Measurements from ENCODE around the gene CELF5.

The CELF5 gene

DNA sequence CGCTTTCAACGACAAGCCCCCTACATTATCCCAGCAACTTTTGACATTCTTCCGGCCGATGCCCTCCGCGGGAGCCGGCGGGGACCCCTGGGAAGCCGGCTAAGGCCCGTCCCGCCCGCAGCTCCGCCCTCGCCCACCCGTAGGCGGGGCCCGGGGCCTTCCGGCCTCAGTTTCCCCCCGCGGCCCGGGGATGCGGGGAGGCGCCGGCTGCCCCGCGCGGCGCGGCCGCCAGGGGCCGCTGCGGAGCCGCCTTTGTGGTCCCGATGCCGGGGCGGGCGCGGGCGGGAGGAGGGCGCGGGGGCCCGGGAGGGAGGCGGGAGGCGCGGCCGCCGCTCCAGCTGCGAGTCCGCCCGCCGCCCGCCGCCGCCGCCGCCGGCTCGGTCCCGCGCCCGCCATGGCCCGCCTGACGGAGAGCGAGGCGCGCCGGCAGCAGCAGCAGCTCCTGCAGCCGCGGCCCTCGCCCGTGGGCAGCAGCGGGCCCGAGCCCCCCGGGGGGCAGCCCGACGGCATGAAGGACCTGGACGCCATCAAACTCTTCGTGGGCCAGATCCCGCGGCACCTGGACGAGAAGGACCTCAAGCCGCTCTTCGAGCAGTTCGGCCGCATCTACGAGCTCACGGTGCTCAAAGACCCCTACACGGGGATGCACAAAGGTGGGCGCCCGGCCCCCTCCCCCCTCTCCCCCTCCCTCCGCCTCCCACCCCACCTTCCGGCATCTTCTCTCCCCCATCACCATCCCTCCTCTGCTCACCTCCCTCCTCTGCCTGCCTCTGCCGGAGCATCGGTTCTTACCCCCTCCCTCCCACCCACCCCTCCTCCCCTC is at the start of gene CELF5:
Gene CELF5, plus strand, starts transcription at position 316 of the 823 bp plus-strand sequence. Its CDS starts 79 bp downstream, at position 395.
- no peak within 1 kb of the TSS for H3K27ac Mint-ChIP-seq
- H3K27me3 Mint-ChIP-seq: peaks cover 35% of the 10 kb centered on the region
- peak within 1 kb of the TSS; percentile 35 to 56 for H3K4me3 Mint-ChIP-seq
- no peaks in the 10 kb centered on the region for H3K9me3 Mint-ChIP-seq
- no peaks in the 10 kb centered on the region for H3K4me1 Mint-ChIP-seq
- ATAC-seq (peak; percentile 75), DNase-seq (peak; percentile 37 to 48)

GRCh38 chr19:3175781-3176714 is 48.4 kb upstream of the CELF5 start:
- Mint-ChIP-seq H3K9me3 (no peaks in the 10 kb centered on the region), H3K27me3 (no peaks in the 10 kb centered on the region), H3K4me1 (peaks cover 35% of the 10 kb centered on the region), H3K27ac (peak overlapping the region in 1 of 2 donors; percentile 92), H3K4me3 (peak overlapping the region; percentile 85 to 89)
- ATAC-seq: no peak
- no peak for DNase-seq

DNA sequence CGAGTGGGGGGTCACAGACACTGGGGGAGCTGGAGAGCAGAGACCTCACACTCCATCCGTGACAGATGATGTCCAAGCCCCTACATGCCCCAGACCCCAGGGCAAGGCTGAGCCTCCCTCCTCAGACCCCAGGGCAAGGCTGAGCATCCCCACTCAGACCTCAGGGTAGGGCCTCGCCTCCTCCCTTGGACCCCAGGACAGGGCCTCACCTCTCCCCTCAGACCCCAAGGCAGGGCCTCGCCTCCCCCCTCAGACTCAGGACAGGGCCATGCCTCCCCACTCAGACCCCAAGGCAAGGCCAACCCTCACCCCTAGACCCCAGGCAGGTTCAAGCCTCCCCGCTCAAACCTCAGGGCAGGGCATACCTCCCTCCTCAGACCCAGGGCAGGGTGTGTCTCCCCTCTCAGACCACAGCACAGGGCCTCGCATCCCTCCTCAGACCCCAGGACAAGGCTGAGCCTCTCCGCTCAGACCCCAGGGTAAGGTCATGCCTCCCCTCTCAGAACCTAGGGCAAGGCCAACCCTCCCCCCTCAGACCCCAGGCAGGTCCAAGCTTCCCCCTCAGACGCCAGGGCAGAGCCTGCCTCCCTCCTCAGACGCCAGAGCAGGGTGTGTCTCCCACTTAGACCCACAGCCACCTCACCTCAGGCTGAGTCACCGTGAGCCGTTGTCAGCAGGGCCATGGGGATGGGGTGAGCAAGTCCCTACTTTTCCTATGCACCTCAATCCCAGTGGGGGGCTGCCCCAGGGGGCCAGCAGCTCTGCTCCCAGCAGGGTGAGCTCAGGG is 47.6 kb upstream of the CELF5 start:
- no peaks in the 10 kb centered on the region for H3K9me3 Mint-ChIP-seq
- peaks cover 33% of the 10 kb centered on the region for H3K4me1 Mint-ChIP-seq
- ATAC-seq: peak; percentile 67
- peak overlapping the region; percentile 85 to 89 for H3K4me3 Mint-ChIP-seq
- H3K27ac Mint-ChIP-seq: peak overlapping the region; percentile 81 to 92
- H3K27me3 Mint-ChIP-seq: no peaks in the 10 kb centered on the region
- DNase-seq: peak; percentile 44 to 72

- H3K4me3 Mint-ChIP-seq: peak within 1 kb of the TSS; percentile 91 to 99
- peak within 1 kb of the TSS; percentile 97 to 98 for H3K27ac Mint-ChIP-seq
- peak; percentile 82 for ATAC-seq
- peaks cover 39% of the 10 kb centered on the region for H3K4me1 Mint-ChIP-seq
- DNase-seq: peak; percentile 69 to 81
- H3K9me3 Mint-ChIP-seq: no peaks in the 10 kb centered on the region
- H3K27me3 Mint-ChIP-seq: no peaks in the 10 kb centered on the region
Observed at GRCh38 chr19:3178377-3178972, 46.0 kb upstream of the CELF5 start, which contains the start of gene S1PR4. Gene S1PR4 (plus strand): TSS chr19:3178769. CDS start chr19:3178793, 24 bp downstream.

GRCh38 chr19:3178973-3179738 is 45.3 kb upstream of the CELF5 start:
- Mint-ChIP-seq H3K4me1 (peaks cover 46% of the 10 kb centered on the region), H3K9me3 (no peaks in the 10 kb centered on the region)
- DNase-seq: peak; percentile 36 to 53

GRCh38 chr19:3179739-3180293 is 44.6 kb upstream of the CELF5 start:
- H3K4me3 Mint-ChIP-seq: peak overlapping the region; percentile 91 to 99
- peaks cover 52% of the 10 kb centered on the region for H3K4me1 Mint-ChIP-seq
- peak; percentile 51 for ATAC-seq
- peak overlapping the region; percentile 97 to 98 for H3K27ac Mint-ChIP-seq
- peak; percentile 56 to 63 for DNase-seq
- no peaks in the 10 kb centered on the region for H3K27me3 Mint-ChIP-seq
- no peaks in the 10 kb centered on the region for H3K9me3 Mint-ChIP-seq

More at GRCh38 chr19:3178973-3179738, 45.3 kb upstream of the CELF5 start:
- ATAC-seq: peak; percentile 34
- H3K27me3 Mint-ChIP-seq: no peaks in the 10 kb centered on the region
- H3K4me3 Mint-ChIP-seq: peak overlapping the region; percentile 91 to 99
- H3K27ac Mint-ChIP-seq: peak overlapping the region; percentile 97 to 98

- peaks cover 61% of the 10 kb centered on the region for H3K4me1 Mint-ChIP-seq
- peak overlapping the region; percentile 96 to 97 for H3K4me3 Mint-ChIP-seq
- DNase-seq: no peak
- no peaks in the 10 kb centered on the region for H3K27me3 Mint-ChIP-seq
- no peak overlapping the region for H3K27ac Mint-ChIP-seq
- ATAC-seq: no peak
- no peaks in the 10 kb centered on the region for H3K9me3 Mint-ChIP-seq
Observed at GRCh38 chr19:3183721-3184641, 40.5 kb upstream of the CELF5 start.

GRCh38 chr19:3184847-3185460 is 39.5 kb upstream of the CELF5 start:
- DNase-seq: peak in 1 of 2 donors; percentile 67
- Mint-ChIP-seq H3K27ac (peak overlapping the region; percentile 96 to 97), H3K4me1 (peaks cover 67% of the 10 kb centered on the region), H3K9me3 (no peaks in the 10 kb centered on the region), H3K4me3 (peak overlapping the region; percentile 96 to 97), H3K27me3 (no peaks in the 10 kb centered on the region)
- ATAC-seq: peak; percentile 51

GRCh38 chr19:3185461-3186159 is 38.9 kb upstream of the CELF5 start, which contains the start of gene NCLN:
Gene NCLN (plus strand): TSS chr19:3185930. CDS start chr19:3186031, 101 bp downstream.
- H3K4me3 Mint-ChIP-seq: peak within 1 kb of the TSS; percentile 96 to 97
- peaks cover 69% of the 10 kb centered on the region for H3K4me1 Mint-ChIP-seq
- peak within 1 kb of the TSS; percentile 96 to 97 for H3K27ac Mint-ChIP-seq
- ATAC-seq (peak; percentile 92), DNase-seq (peak; percentile 94 to 96)
- H3K27me3 Mint-ChIP-seq: no peaks in the 10 kb centered on the region
- no peaks in the 10 kb centered on the region for H3K9me3 Mint-ChIP-seq

- peak in 1 of 2 donors; percentile 39 for DNase-seq
- Mint-ChIP-seq H3K27ac (peak overlapping the region; percentile 74 to 97), H3K27me3 (no peaks in the 10 kb centered on the region), H3K9me3 (no peaks in the 10 kb centered on the region), H3K4me1 (peaks cover 73% of the 10 kb centered on the region), H3K4me3 (peak overlapping the region; percentile 96 to 97)
- no peak for ATAC-seq
Observed at GRCh38 chr19:3186160-3186688, 38.2 kb upstream of the CELF5 start.

DNA sequence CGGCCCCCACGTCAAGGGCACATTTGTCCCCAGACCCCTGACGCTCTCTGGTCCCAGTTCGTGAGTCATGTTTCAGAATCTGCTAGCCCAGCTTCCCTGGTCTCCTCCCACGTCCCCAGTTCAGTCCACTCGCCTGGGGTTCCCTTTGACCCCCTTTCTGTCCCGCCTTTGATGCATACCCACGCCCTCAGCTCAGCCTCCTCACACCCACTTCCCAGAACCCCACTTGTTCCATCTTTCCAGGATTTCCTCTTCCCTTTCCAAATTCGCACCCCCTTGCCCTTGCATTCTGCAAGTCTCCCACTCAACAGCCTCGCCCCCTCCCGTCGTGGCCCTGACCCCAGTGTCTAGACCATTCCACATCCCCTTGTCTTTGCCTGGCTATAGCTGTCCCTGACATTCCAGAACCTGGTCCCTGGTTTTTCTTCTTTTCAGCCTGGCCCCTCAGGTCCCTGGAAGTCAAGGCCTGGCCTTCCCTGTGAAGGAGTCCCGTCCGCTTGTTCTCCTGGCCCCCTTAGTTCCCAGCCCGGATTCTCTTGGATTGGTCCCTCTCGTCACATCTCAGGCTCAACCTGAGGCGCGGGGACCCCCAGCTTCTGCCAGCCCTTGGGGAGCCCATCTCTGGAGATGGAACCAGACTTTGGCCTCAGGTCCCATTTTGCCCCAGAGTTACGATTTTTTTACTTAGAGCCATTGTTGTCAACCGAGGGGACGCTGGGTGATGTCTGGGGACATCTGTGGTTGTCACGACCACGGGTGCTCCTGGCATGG is 37.4 kb upstream of the CELF5 start:
- no peaks in the 10 kb centered on the region for H3K9me3 Mint-ChIP-seq
- ATAC-seq: no peak
- peak overlapping the region; percentile 96 to 97 for H3K4me3 Mint-ChIP-seq
- H3K27me3 Mint-ChIP-seq: no peaks in the 10 kb centered on the region
- H3K27ac Mint-ChIP-seq: peak overlapping the region; percentile 74 to 97
- H3K4me1 Mint-ChIP-seq: peaks cover 68% of the 10 kb centered on the region
- DNase-seq: no peak
